CD4-positive, alpha-beta T cell treated with Interferon gamma for 1 hour (primary cell): ENCODE measurements around the gene ALS2CL.
"Not testable (repeated sequence)": the region's sequence is repeated elsewhere in the genome, so short reads cannot be mapped to it uniquely, and the experiment has no call there.

ENCODE experiments used
- DNase-seq: peaks from one replicate; pipeline ENCODE4 v3.0.0-alpha.2; 2020

Gene ALS2CL

GRCh38 chr3:46714728-46715506 lies 21.4 kb upstream of the ALS2CL start:
- no peak for DNase-seq

- DNase-seq = no peak
These were observed 20.5 kb upstream of the ALS2CL start for GRCh38 chr3:46713898-46714552.

GRCh38 chr3:46713050-46713897 lies 19.8 kb upstream of the ALS2CL start:
- DNase-seq = no peak

- no peak for DNase-seq
These were observed 18.9 kb upstream of the ALS2CL start for GRCh38 chr3:46712191-46713049.

GRCh38 chr3:46711760-46712159 lies 18.3 kb upstream of the ALS2CL start:
- no peak for DNase-seq

GRCh38 chr3:46711305-46711704 lies 17.8 kb upstream of the ALS2CL start:
- no peak for DNase-seq

GRCh38 chr3:46710671-46711295 lies 17.3 kb upstream of the ALS2CL start:
- DNase-seq = no peak

GRCh38 chr3:46710229-46710628 lies 16.8 kb upstream of the ALS2CL start:
- no peak for DNase-seq

- DNase-seq = no peak
These were observed 16.2 kb upstream of the ALS2CL start for GRCh38 chr3:46709721-46710120.

- no peak for DNase-seq
These were observed 15.7 kb upstream of the ALS2CL start for GRCh38 chr3:46709157-46709654.

GRCh38 chr3:46708401-46709156 lies 15.1 kb upstream of the ALS2CL start:
- DNase-seq = no peak

- DNase-seq = no peak
These were observed 14.1 kb upstream of the ALS2CL start for GRCh38 chr3:46707601-46708011.

- DNase-seq = no peak
These were observed 13.5 kb upstream of the ALS2CL start for GRCh38 chr3:46706771-46707582.

GRCh38 chr3:46705751-46706552 lies 12.5 kb upstream of the ALS2CL start:
- DNase-seq = no peak

GRCh38 chr3:46705022-46705530 lies 11.6 kb upstream of the ALS2CL start:
- DNase-seq = peak; percentile 62

GRCh38 chr3:46704346-46704745 lies 10.9 kb upstream of the ALS2CL start:
- DNase-seq = not testable (repeated sequence)

GRCh38 chr3:46703013-46703520 lies 9.6 kb upstream of the ALS2CL start:
- no peak for DNase-seq

GRCh38 chr3:46702246-46703012 lies 8.9 kb upstream of the ALS2CL start:
- no peak for DNase-seq
